Keratinocyte (primary cell): Measurements from ENCODE around the gene DDX47. TPM values are rescaled to one million over a fixed set of nuclear protein-coding genes. Genes with fewer than 3 reads are reported as not detected.
A peak's percentile ranks its signal among the peaks of the same experiment; 100 is the strongest.

Experiments
- DNase-seq: peaks from one replicate; pipeline ENCODE4 v3.0.0-alpha.2; 2011; ENCODE audit warnings: low read depth, missing footprints, low spot score
- FAIRE-seq: peaks from 2 replicates; lab custom pipeline; 2011; peaks lifted over from hg19 to GRCh38; lab: Jason Lieb, UNC
- H2AFZ ChIP-seq: 2 replicates; pipeline ENCODE4 v1.6.0; 2012; ENCODE audit warnings: low read length, control low read depth, inconsistent platforms; ENCODE audit not compliant: control insufficient read depth
- H3K27ac ChIP-seq: 2 replicates; pipeline ENCODE4 v1.5.1; 2011; ENCODE audit warnings: low read length; ENCODE audit not compliant: control insufficient read depth, insufficient read depth
- H3K27me3 ChIP-seq: 3 replicates; pipeline ENCODE4 v1.6.0; 2011; ENCODE audit warnings: low read length; ENCODE audit not compliant: control insufficient read depth, insufficient read depth; ENCODE audit errors: extremely low read depth
- H3K36me3 ChIP-seq, 2 experiments: 2 replicates in 1 of 2; 3 replicates in 1 of 2; pipeline ENCODE4 v1.5.1; 2011; ENCODE audit warnings: low read length in 2 of 2, mild to moderate bottlenecking in 1 of 2; ENCODE audit not compliant: control insufficient read depth in 2 of 2, insufficient read depth in 2 of 2; ENCODE audit errors: extremely low read depth in 1 of 2
- H3K4me1 ChIP-seq: 3 replicates; pipeline ENCODE4 v1.5.1; 2011; ENCODE audit warnings: low read length; ENCODE audit not compliant: control insufficient read depth, insufficient read depth; ENCODE audit errors: extremely low read depth
- H3K4me2 ChIP-seq: 3 replicates; pipeline ENCODE4 v1.6.0; 2011; ENCODE audit warnings: low read depth, low read length; ENCODE audit not compliant: control insufficient read depth, insufficient read depth; ENCODE audit errors: extremely low read depth
- H3K4me3 ChIP-seq, 3 experiments: fragments of 200-600 bp in 1 of 3; sonication (generic) in 1 of 3; 2 replicates in 2 of 3; 3 replicates in 1 of 3; pipeline ENCODE4 v1.5.1; 2011 to 2016; ENCODE audit warnings: low read length in 3 of 3, mild to moderate bottlenecking in 3 of 3, control low read depth in 2 of 3, inconsistent platforms in 1 of 3, low read depth in 1 of 3, mixed read lengths in 1 of 3, mixed run types in 1 of 3, moderate library complexity in 1 of 3; ENCODE audit not compliant: control insufficient read depth in 2 of 3, insufficient read depth in 2 of 3; ENCODE audit errors: extremely low read depth in 1 of 3
- H3K79me2 ChIP-seq: 2 replicates; pipeline ENCODE4 v1.6.0; 2012; ENCODE audit warnings: low read length; ENCODE audit not compliant: control insufficient read depth, insufficient read depth
- H3K9ac ChIP-seq: 3 replicates; pipeline ENCODE4 v1.6.0; 2011; ENCODE audit warnings: low read length; ENCODE audit not compliant: control insufficient read depth, insufficient read depth; ENCODE audit errors: extremely low read depth
- H3K9me1 ChIP-seq: 3 replicates; pipeline ENCODE4 v1.6.0; 2011; ENCODE audit warnings: low read length; ENCODE audit not compliant: control insufficient read depth, insufficient read depth; ENCODE audit errors: extremely low read depth
- H3K9me3 ChIP-seq: 2 replicates; pipeline ENCODE4 v1.5.1; 2012; ENCODE audit warnings: low read depth, low read length; ENCODE audit not compliant: control insufficient read depth
- H4K20me1 ChIP-seq: 3 replicates; pipeline ENCODE4 v1.6.0; 2011; ENCODE audit warnings: low read length; ENCODE audit not compliant: control insufficient read depth, insufficient read depth; ENCODE audit errors: extremely low read depth
- CTCF ChIP-seq, 3 experiments: IDR thresholded peaks in 1 of 3; conservative IDR thresholded peaks in 1 of 3; optimal IDR thresholded peaks in 1 of 3; 2 replicates in 2 of 3; 3 replicates in 1 of 3; pipeline versions ENCODE3 to v1.5.1; 2011; ENCODE audit warnings: low read length in 3 of 3, mild to moderate bottlenecking in 3 of 3, moderate library complexity in 2 of 3, control low read depth in 1 of 3, inconsistent platforms in 1 of 3; ENCODE audit not compliant: insufficient read depth in 2 of 3; ENCODE audit errors: extremely low read depth in 1 of 3
- EZH2 ChIP-seq: IDR thresholded peaks from one replicate; pipeline ENCODE4 v1.6.1; 2012; ENCODE audit warnings: inconsistent platforms, mild to moderate bottlenecking, low read length, moderate library complexity
- dilution Hi-C: fragments of 300-500 bp; cut with MboI; formaldehyde crosslinking; loops from one replicate; pipeline ENCODE4 v1.7.0; 2020; ENCODE audit warnings: low sequenced_read_pairs; ENCODE audit not compliant: extremely low pct_ligation_motif_present
- polyA plus RNA-seq, 5 experiments: library from polyadenylated mRNA; depleted of rRNA in 3 of 5; stranded (reverse) in 3 of 5; stranded (forward) in 1 of 5; unstranded in 1 of 5; fragments of >200 nt; gene quantifications; 1 replicate in 1 of 5; 2 replicates in 3 of 5; 3 replicates in 1 of 5; pipeline versions ENCODE4 v1.2.1 to v1.2.3, GENCODE V29; 2011 to 2012; ENCODE audit warnings: missing spikeins in 2 of 5, low read depth in 1 of 5, low replicate concordance in 1 of 5

Gene DDX47
- polyA plus RNA-seq, 1 donor (not counting 4 experiments of a cell fraction or from before 2014, with no cell fraction given) = 90.2 TPM

- FAIRE-seq = no peak
- TF ChIP-seq CTCF (optimal IDR thresholded peaks at IDR 0.05 in 1 of 3, IDR thresholded peaks at IDR 0.05 in 1 of 3, conservative IDR thresholded peaks at IDR 0.05 in 1 of 3; ENCODE audit: extremely low read depth in 1 of 3, insufficient read depth in 2 of 3, low read length in 3 of 3) = no peak
- TF ChIP-seq EZH2 = no peak
- H4K20me1 ChIP-seq = no peaks in the 10 kb centered on the region
- H3K27ac ChIP-seq = no peak overlapping the region
- no peaks in the 10 kb centered on the region for H3K9me3 ChIP-seq
- no peaks in the 10 kb centered on the region for H3K9me1 ChIP-seq
- H3K4me3 ChIP-seq = peak overlapping the region; percentile 44 to 64 (median 50)
- peak overlapping the region; percentile 81 for H2AFZ ChIP-seq
- H3K36me3 ChIP-seq = no peaks in the 10 kb centered on the region
- H3K79me2 ChIP-seq = no peaks in the 10 kb centered on the region
- H3K4me1 ChIP-seq = peaks cover 29% of the 10 kb centered on the region
- DNase-seq = no peak
- dilution Hi-C loops = no loop called here
- peak overlapping the region; percentile 71 for H3K9ac ChIP-seq
- H3K4me2 ChIP-seq = peak overlapping the region; percentile 88
- no peaks in the 10 kb centered on the region for H3K27me3 ChIP-seq
Observed at GRCh38 chr12:12786351-12786705, 26.8 kb upstream of the DDX47 start.

GRCh38 chr12:12786706-12787601 is 26.2 kb upstream of the DDX47 start:
- no peak for TF ChIP-seq EZH2
- no peak for TF ChIP-seq CTCF (optimal IDR thresholded peaks at IDR 0.05 in 1 of 3, IDR thresholded peaks at IDR 0.05 in 1 of 3, conservative IDR thresholded peaks at IDR 0.05 in 1 of 3; ENCODE audit: extremely low read depth in 1 of 3, insufficient read depth in 2 of 3, low read length in 3 of 3)

More at GRCh38 chr12:12786706-12787601, 26.2 kb upstream of the DDX47 start:
- H3K9me3 ChIP-seq = no peaks in the 10 kb centered on the region
- H3K79me2 ChIP-seq = no peaks in the 10 kb centered on the region
- H2AFZ ChIP-seq = peak overlapping the region; percentile 93
- H3K27me3 ChIP-seq = no peaks in the 10 kb centered on the region
- H3K36me3 ChIP-seq = no peaks in the 10 kb centered on the region
- DNase-seq = peak; percentile 9
- peaks cover 36% of the 10 kb centered on the region for H3K4me1 ChIP-seq
- H3K4me2 ChIP-seq = peak overlapping the region; percentile 88
- dilution Hi-C loops = no loop called here
- no peak for FAIRE-seq
- H4K20me1 ChIP-seq = no peaks in the 10 kb centered on the region
- peak overlapping the region; percentile 71 for H3K9ac ChIP-seq
- peak overlapping the region; percentile 44 to 64 (median 50) for H3K4me3 ChIP-seq
- no peaks in the 10 kb centered on the region for H3K9me1 ChIP-seq
- peak overlapping the region; percentile 49 for H3K27ac ChIP-seq
